SK-N-MC (cell line): ENCODE data around the gene GFRA1.

ENCODE experiments used
- EZH2 ChIP-seq: fragments of 200-600 bp; sonication (generic); IDR thresholded peaks from one replicate; pipeline ENCODE4 v1.6.1; 2017; ENCODE audit warnings: antibody characterized with exemption
- POLR2AphosphoS5 ChIP-seq: IDR thresholded peaks from 2 replicates; pipeline ENCODE4 v1.6.1; 2012; ENCODE audit warnings: mild to moderate bottlenecking, low read depth, low read length, borderline replicate concordance

DNA sequence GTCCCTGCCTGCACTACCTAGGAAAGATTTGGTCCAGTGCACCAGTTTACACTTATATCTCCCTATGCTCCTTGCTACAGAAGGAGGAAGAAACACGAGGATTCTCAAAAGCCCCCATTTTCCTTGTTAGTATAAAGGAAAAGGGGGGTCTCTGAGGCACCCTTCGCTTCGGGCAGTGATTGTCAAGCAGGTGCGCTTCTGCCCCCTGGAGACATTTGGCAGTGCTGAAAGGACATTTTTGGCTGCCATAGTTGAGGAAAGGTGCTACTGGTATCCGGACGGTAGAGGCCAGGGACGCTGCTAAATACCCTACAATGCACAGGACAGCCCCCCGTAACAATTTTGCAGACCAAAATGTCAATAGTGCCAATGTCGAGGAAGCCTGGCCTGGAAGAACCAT lies 193.7 kb downstream of the GFRA1 start:
- TF ChIP-seq EZH2 (no peak), POLR2AphosphoS5 (no peak)
